Parathyroid adenoma (tissue), 2 donors: Measurements from ENCODE around the gene MEIS3.

Source experiments
- H2AFZ ChIP-seq: fragments of 300-600 bp; sonication (generic); one replicate; pipeline ENCODE4 v1.7.0; 2017; ENCODE audit warnings: antibody characterized with exemption, mild to moderate bottlenecking
- H3K27ac ChIP-seq: fragments of 300-600 bp; sonication (generic); one replicate; pipeline ENCODE4 v1.7.0; 2017
- H3K27me3 ChIP-seq: fragments of 300-600 bp; sonication (generic); one replicate; pipeline ENCODE4 v1.7.0; 2017; ENCODE audit warnings: low read length; ENCODE audit not compliant: control insufficient read depth, insufficient read depth
- H3K36me3 ChIP-seq: fragments of 300-600 bp; sonication (generic); one replicate; pipeline ENCODE4 v1.7.0; 2017; ENCODE audit warnings: low read length; ENCODE audit not compliant: control insufficient read depth, insufficient read depth
- H3K4me1 ChIP-seq: fragments of 300-600 bp; sonication (generic); one replicate; pipeline ENCODE4 v1.7.0; 2017; ENCODE audit warnings: control low read depth
- H3K4me2 ChIP-seq: fragments of 300-600 bp; sonication (generic); one replicate; pipeline ENCODE4 v1.7.0; 2017; ENCODE audit warnings: low read length
- H3K4me3 ChIP-seq: fragments of 300-600 bp; sonication (generic); one replicate; pipeline ENCODE4 v1.7.0; 2017; ENCODE audit warnings: low read depth, low read length
- H3K79me2 ChIP-seq: fragments of 300-600 bp; sonication (generic); one replicate; pipeline ENCODE4 v1.7.0; 2017; ENCODE audit warnings: control low read depth
- H3K9ac ChIP-seq: fragments of 300-600 bp; sonication (generic); one replicate; pipeline ENCODE4 v1.7.0; 2017; ENCODE audit warnings: mild to moderate bottlenecking
- H3K9me3 ChIP-seq: fragments of 300-600 bp; sonication (generic); one replicate; pipeline ENCODE4 v1.7.0; 2017; ENCODE audit warnings: low read length; ENCODE audit not compliant: control insufficient read depth
- CTCF ChIP-seq: fragments of 300-600 bp; sonication (generic); IDR thresholded peaks from one replicate; pipeline ENCODE4 v1.7.0; 2017; ENCODE audit warnings: antibody characterized with exemption, mild to moderate bottlenecking
- donor health status: primary hyperparathyroidism.

MEIS3 gene

GRCh38 chr19:47404334-47405196, 14.8 kb downstream of the MEIS3 start:
- Histone ChIP-seq H3K4me1 (no peaks in the 10 kb centered on the region), H3K27ac (no peak overlapping the region), H3K4me3 (no peak overlapping the region), H2AFZ (no peak overlapping the region), H3K4me2 (no peak overlapping the region), H3K27me3 (peaks cover 4% of the 10 kb centered on the region), H3K9ac (no peak overlapping the region), H3K79me2 (no peaks in the 10 kb centered on the region), H3K36me3 (no peaks in the 10 kb centered on the region), H3K9me3 (no peaks in the 10 kb centered on the region)
- TF ChIP-seq CTCF: no peak

- Histone ChIP-seq H3K4me2 (no peak overlapping the region), H3K9me3 (no peaks in the 10 kb centered on the region), H2AFZ (no peak overlapping the region), H3K36me3 (no peaks in the 10 kb centered on the region), H3K27ac (no peak overlapping the region), H3K79me2 (no peaks in the 10 kb centered on the region), H3K4me1 (no peaks in the 10 kb centered on the region), H3K27me3 (peaks cover 4% of the 10 kb centered on the region), H3K9ac (no peak overlapping the region), H3K4me3 (no peak overlapping the region)
- no peak for TF ChIP-seq CTCF
These were observed 16.8 kb downstream of the MEIS3 start for GRCh38 chr19:47402504-47402903.

- TF ChIP-seq CTCF: no peak
- Histone ChIP-seq H3K4me3 (no peak overlapping the region), H3K4me1 (no peaks in the 10 kb centered on the region), H3K27ac (no peak overlapping the region), H3K9me3 (no peaks in the 10 kb centered on the region), H3K4me2 (no peak overlapping the region), H3K36me3 (no peaks in the 10 kb centered on the region), H2AFZ (no peak overlapping the region), H3K9ac (no peak overlapping the region), H3K27me3 (no peaks in the 10 kb centered on the region), H3K79me2 (no peaks in the 10 kb centered on the region)
These were observed 20.4 kb downstream of the MEIS3 start for GRCh38 chr19:47398707-47399597.

GRCh38 chr19:47391510-47392223, 27.7 kb downstream of the MEIS3 start:
- H3K4me2 ChIP-seq: no peak overlapping the region
- no peaks in the 10 kb centered on the region for H3K4me1 ChIP-seq
- no peak overlapping the region for H3K4me3 ChIP-seq
- no peak overlapping the region for H3K27ac ChIP-seq
- no peaks in the 10 kb centered on the region for H3K27me3 ChIP-seq
- no peaks in the 10 kb centered on the region for H3K79me2 ChIP-seq
- TF ChIP-seq CTCF: peak; percentile 79
- no peak overlapping the region for H3K9ac ChIP-seq
- no peaks in the 10 kb centered on the region for H3K9me3 ChIP-seq
- H3K36me3 ChIP-seq: no peaks in the 10 kb centered on the region
- no peak overlapping the region for H2AFZ ChIP-seq
